Activated T-cell treated with anti-CD3 and anti-CD28 coated beads, Interleukin-2, amount 50 U/mL, for 4 hours (primary cell): ENCODE measurements around the gene SPOCK1. TPM values are rescaled to one million over a fixed set of nuclear protein-coding genes. Genes with fewer than 3 reads are reported as not detected.
"Not testable (repeated sequence)": the region's sequence is repeated elsewhere in the genome, so short reads cannot be mapped to it uniquely, and the experiment has no call there.

ENCODE experiments used
- ATAC-seq, 2 donors: fragments of 200-7000 bp; cut with Tn5 transposase; one replicate each; pipeline ENCODE4 v1.10.0; 2021
- DNase-seq: peaks from one replicate; pipeline ENCODE4 v3.0.0-alpha.2; 2020
- H3K27me3 Mint-ChIP-seq: one replicate; pipeline ENCODE4 v1.8.0; 2021; ENCODE audit warnings: low read depth, mixed read lengths
- H3K36me3 Mint-ChIP-seq: one replicate; pipeline ENCODE4 v1.8.0; 2022; ENCODE audit warnings: mixed read lengths; ENCODE audit not compliant: insufficient read depth
- H3K4me1 Mint-ChIP-seq: one replicate; pipeline ENCODE4 v1.8.0; 2021; ENCODE audit warnings: low read depth, mixed read lengths
- H3K4me3 Mint-ChIP-seq: one replicate; pipeline ENCODE4 v1.8.0; 2021; ENCODE audit warnings: mild to moderate bottlenecking, moderate library complexity, mixed read lengths
- H3K9me3 Mint-ChIP-seq: one replicate; pipeline ENCODE4 v1.8.0; 2021; ENCODE audit warnings: mixed read lengths
- total RNA-seq, 3 donors: library from RNA; stranded (reverse); gene quantifications; one replicate each; pipeline ENCODE4 v1.2.1, GENCODE V29; 2021

The SPOCK1 gene
- total RNA-seq, 3 donors from 2014 or later = not detected

- no peaks in the 10 kb centered on the region for H3K36me3 Mint-ChIP-seq
- no peak overlapping the region for H3K4me3 Mint-ChIP-seq
- no peaks in the 10 kb centered on the region for H3K4me1 Mint-ChIP-seq
- ATAC-seq (no peak), DNase-seq (no peak)
- H3K9me3 Mint-ChIP-seq = peaks cover 4% of the 10 kb centered on the region
- no peaks in the 10 kb centered on the region for H3K27me3 Mint-ChIP-seq
Observed at GRCh38 chr5:137010226-137010625, 488.9 kb downstream of the SPOCK1 start.

GRCh38 chr5:137004279-137004678 lies 494.8 kb downstream of the SPOCK1 start:
- Mint-ChIP-seq H3K4me1 (no peaks in the 10 kb centered on the region), H3K36me3 (no peaks in the 10 kb centered on the region), H3K27me3 (no peaks in the 10 kb centered on the region), H3K9me3 (peaks cover 5% of the 10 kb centered on the region), H3K4me3 (no peak overlapping the region)
- ATAC-seq (no peak), DNase-seq (no peak)

- Mint-ChIP-seq H3K4me3 (no peak overlapping the region), H3K27me3 (no peaks in the 10 kb centered on the region), H3K9me3 (peaks cover 5% of the 10 kb centered on the region), H3K36me3 (no peaks in the 10 kb centered on the region), H3K4me1 (no peaks in the 10 kb centered on the region)
- ATAC-seq (no peak), DNase-seq (no peak)
Observed at GRCh38 chr5:137001026-137001569, 498.0 kb downstream of the SPOCK1 start.

- no peak overlapping the region for H3K4me3 Mint-ChIP-seq
- no peaks in the 10 kb centered on the region for H3K9me3 Mint-ChIP-seq
- H3K27me3 Mint-ChIP-seq = no peaks in the 10 kb centered on the region
- no peak for ATAC-seq
- H3K36me3 Mint-ChIP-seq = no peaks in the 10 kb centered on the region
- no peak for DNase-seq
- H3K4me1 Mint-ChIP-seq = no peaks in the 10 kb centered on the region
Observed at GRCh38 chr5:136999787-137000186, 499.3 kb downstream of the SPOCK1 start.

GRCh38 chr5:136998854-136999357 lies 500.2 kb downstream of the SPOCK1 start:
- ATAC-seq (no peak), DNase-seq (no peak)
- Mint-ChIP-seq H3K4me1 (no peaks in the 10 kb centered on the region), H3K9me3 (no peaks in the 10 kb centered on the region), H3K4me3 (no peak overlapping the region), H3K27me3 (no peaks in the 10 kb centered on the region), H3K36me3 (no peaks in the 10 kb centered on the region)

- H3K9me3 Mint-ChIP-seq = no peaks in the 10 kb centered on the region
- no peaks in the 10 kb centered on the region for H3K27me3 Mint-ChIP-seq
- no peak for DNase-seq
- no peaks in the 10 kb centered on the region for H3K4me1 Mint-ChIP-seq
- no peak overlapping the region for H3K4me3 Mint-ChIP-seq
- H3K36me3 Mint-ChIP-seq = no peaks in the 10 kb centered on the region
- no peak for ATAC-seq
Observed at GRCh38 chr5:136994154-136994553, 505.0 kb downstream of the SPOCK1 start.

- no peak overlapping the region for H3K4me3 Mint-ChIP-seq
- DNase-seq = no peak
- H3K4me1 Mint-ChIP-seq = no peaks in the 10 kb centered on the region
- no peaks in the 10 kb centered on the region for H3K36me3 Mint-ChIP-seq
- no peaks in the 10 kb centered on the region for H3K27me3 Mint-ChIP-seq
- no peaks in the 10 kb centered on the region for H3K9me3 Mint-ChIP-seq
- ATAC-seq = no peak
Observed at GRCh38 chr5:136992796-136993489, 506.2 kb downstream of the SPOCK1 start.

GRCh38 chr5:136985785-136986475 lies 513.2 kb downstream of the SPOCK1 start:
- DNase-seq (no peak), ATAC-seq (no peak)
- no peaks in the 10 kb centered on the region for H3K9me3 Mint-ChIP-seq
- no peak overlapping the region for H3K4me3 Mint-ChIP-seq
- H3K36me3 Mint-ChIP-seq = no peaks in the 10 kb centered on the region
- no peaks in the 10 kb centered on the region for H3K4me1 Mint-ChIP-seq
- no peaks in the 10 kb centered on the region for H3K27me3 Mint-ChIP-seq

- DNase-seq = no peak
- Mint-ChIP-seq H3K4me1 (no peaks in the 10 kb centered on the region), H3K9me3 (no peaks in the 10 kb centered on the region), H3K36me3 (no peaks in the 10 kb centered on the region), H3K27me3 (no peaks in the 10 kb centered on the region), H3K4me3 (no peak overlapping the region)
- no peak for ATAC-seq
Observed at GRCh38 chr5:136984772-136985446, 514.2 kb downstream of the SPOCK1 start.

- Mint-ChIP-seq H3K27me3 (no peaks in the 10 kb centered on the region), H3K4me1 (no peaks in the 10 kb centered on the region), H3K36me3 (no peaks in the 10 kb centered on the region), H3K9me3 (no peaks in the 10 kb centered on the region), H3K4me3 (no peak overlapping the region)
- DNase-seq (no peak), ATAC-seq (no peak)
Observed at GRCh38 chr5:136981936-136982335, 517.2 kb downstream of the SPOCK1 start.

GRCh38 chr5:136979131-136979530 lies 520.0 kb downstream of the SPOCK1 start:
- Mint-ChIP-seq H3K36me3 (no peaks in the 10 kb centered on the region), H3K4me3 (no peak overlapping the region), H3K27me3 (no peaks in the 10 kb centered on the region), H3K9me3 (no peaks in the 10 kb centered on the region), H3K4me1 (no peaks in the 10 kb centered on the region)
- no peak for DNase-seq
- ATAC-seq = no peak

- Mint-ChIP-seq H3K9me3 (peaks cover under 1% of the 10 kb centered on the region), H3K36me3 (no peaks in the 10 kb centered on the region), H3K27me3 (no peaks in the 10 kb centered on the region), H3K4me1 (no peaks in the 10 kb centered on the region), H3K4me3 (no peak overlapping the region)
- DNase-seq (no peak), ATAC-seq (no peak)
Observed at GRCh38 chr5:136963504-136963903, 535.6 kb downstream of the SPOCK1 start.

GRCh38 chr5:136957428-136957827 lies 541.7 kb downstream of the SPOCK1 start:
- Mint-ChIP-seq H3K36me3 (no peaks in the 10 kb centered on the region), H3K4me1 (no peaks in the 10 kb centered on the region), H3K27me3 (no peaks in the 10 kb centered on the region), H3K4me3 (no peak overlapping the region), H3K9me3 (peaks cover 16% of the 10 kb centered on the region)
- DNase-seq (no peak), ATAC-seq (no peak)

GRCh38 chr5:136954142-136954541 lies 545.0 kb downstream of the SPOCK1 start:
- DNase-seq, H3K4me1 Mint-ChIP-seq, ATAC-seq, H3K4me3 Mint-ChIP-seq, H3K27me3 Mint-ChIP-seq, H3K36me3 Mint-ChIP-seq: not testable (repeated sequence)
- H3K9me3 Mint-ChIP-seq = peaks cover 23% of the 10 kb centered on the region
